GM21423 (cell line): ENCODE data around the gene PRSS53.
"Not testable (repeated sequence)": the region's sequence is repeated elsewhere in the genome, so short reads cannot be mapped to it uniquely, and the experiment has no call there.

Experiments
- ATAC-seq: cut with Tn5 transposase; IDR thresholded peaks from one replicate; pipeline ENCODE4 v1.9.1; 2021; ENCODE audit warnings: mild to moderate bottlenecking, moderate library complexity; ENCODE audit not compliant: unreplicated experiment

The PRSS53 gene

DNA sequence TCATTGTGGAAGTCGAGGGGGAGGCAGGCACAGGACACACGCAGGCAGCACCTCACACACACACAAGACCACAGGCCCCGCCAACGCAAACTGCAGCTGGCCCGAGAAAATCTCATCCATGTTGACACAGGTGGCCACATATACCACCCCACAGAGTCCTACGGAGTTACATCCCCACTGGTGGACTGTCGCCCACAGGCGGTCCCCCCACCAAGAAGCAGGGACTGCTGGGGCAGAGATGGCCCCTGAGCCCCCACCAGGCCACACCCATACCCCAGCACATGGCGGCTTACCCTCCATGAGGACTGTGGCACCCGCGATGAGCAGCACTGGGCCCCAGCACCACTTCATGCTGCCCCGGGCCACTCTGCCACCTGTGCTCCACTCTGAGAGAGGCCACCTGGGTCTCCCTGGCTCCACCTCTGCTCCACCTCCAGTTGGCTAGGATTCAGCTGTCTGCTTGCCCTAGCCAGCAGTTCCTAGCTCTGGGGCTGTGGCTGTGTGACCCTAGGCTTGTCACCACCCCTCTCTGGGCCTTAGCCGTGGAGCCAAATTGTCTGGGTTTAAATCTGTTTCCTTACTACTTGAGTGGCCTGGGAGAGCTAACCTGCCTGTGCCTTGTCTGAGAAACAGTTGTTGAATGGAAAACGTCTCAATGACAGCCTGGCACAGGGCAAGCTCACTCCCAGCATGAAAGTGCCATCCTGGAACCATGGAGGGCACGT, at the start of gene PRSS53:
Gene PRSS53 (minus strand): TSS at position 485 of the 725 bp plus-strand sequence. CDS start 134 bp downstream, at position 351.
- no peak for ATAC-seq

- ATAC-seq = not testable (repeated sequence)
These were observed 48.2 kb upstream of the PRSS53 start for GRCh38 chr16:31136822-31137499.

- ATAC-seq = no peak
These were observed 47.5 kb upstream of the PRSS53 start for GRCh38 chr16:31136287-31136662.

DNA sequence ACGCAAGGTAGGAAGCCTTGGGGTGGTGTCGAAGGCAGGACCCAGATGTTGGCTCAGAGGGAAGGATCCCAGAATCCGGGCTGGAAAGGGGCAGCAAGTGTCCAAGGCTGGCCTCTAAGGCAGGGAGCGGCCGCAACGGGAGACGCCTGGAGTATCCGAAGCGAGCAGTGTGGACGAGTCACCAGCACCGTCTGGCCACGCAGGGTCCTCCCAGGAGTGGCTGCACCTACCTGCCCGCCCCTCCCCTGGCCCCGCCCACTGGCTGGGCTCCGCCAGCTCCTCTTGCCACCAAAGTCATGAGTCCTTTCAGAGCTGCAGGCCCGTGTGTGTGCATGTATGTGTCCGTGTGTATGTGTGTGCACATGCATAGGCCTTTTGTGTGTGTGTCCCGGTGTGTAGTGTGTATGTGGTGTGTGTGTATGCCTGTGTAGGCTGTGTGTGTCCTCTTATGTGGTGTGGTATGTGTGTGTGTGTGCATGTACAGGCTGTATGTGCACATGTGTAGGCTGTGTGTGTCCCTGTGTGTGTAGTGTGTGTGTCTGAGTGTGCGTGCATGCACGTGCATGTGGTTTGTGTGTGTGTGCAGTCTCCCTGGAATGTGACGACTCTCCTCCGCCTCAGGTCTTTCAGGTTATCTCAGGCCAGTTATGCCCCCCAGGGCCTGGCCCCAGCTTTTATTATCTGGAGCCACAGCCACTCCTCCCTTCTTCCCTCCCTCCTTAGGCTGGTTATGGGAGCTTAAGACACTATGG, 47.0 kb upstream of the PRSS53 start, which contains the start of gene PRSS8:
Gene PRSS8 (minus strand): TSS at position 193 of the 752 bp plus-strand sequence. CDS start 229 bp downstream, outside the sequence.
- no peak for ATAC-seq

GRCh38 chr16:31134625-31135534, 46.1 kb upstream of the PRSS53 start:
- ATAC-seq = no peak

DNA sequence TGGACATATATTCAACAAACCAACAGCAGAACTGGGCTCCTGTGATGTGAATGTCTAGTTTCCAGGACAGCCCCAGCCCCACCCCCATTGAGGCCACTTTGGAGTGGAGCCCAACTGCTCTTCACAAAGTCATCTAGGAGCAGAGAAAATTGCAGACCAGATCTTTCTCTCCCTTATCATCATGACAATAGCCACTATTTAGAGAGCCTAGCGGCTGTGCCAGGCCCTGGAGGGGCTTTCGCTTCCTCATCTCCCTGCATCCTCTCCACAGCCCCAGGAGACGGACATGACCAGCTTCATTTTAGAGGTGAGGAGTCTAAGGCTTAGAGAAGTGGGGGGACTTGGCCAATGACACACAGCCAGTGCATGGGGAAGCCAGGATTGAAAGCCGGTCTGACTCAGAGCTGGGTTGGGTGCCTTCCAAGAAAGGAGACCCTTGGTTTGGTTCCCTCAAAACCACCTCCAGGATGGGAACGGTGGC, 45.4 kb upstream of the PRSS53 start:
- ATAC-seq = no peak

DNA sequence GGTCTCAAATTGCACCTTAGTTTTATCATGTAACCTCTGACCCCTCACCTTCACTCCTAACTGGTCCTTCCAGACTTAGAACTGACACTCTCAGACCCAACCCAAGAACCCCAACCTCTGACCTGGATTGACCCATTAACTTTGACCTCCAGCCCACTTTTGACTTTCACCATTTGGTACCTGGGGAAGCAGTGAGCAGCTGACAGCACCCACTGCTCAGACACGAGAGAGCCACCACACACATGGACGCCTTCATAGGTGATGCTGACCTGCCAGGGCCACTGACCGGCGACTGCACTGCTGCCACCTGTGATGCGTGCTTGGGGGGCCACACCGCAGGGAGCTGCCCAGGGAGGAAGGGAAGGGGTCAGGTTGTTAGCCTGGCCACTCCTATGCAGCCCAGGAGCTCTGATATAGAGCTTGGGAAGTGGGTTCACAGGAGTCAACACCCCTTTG, 44.3 kb upstream of the PRSS53 start:
- ATAC-seq = no peak

- ATAC-seq = no peak
These were observed 43.7 kb upstream of the PRSS53 start for GRCh38 chr16:31132303-31132979.

- no peak for ATAC-seq
These were observed 43.1 kb upstream of the PRSS53 start for GRCh38 chr16:31131841-31132271.

GRCh38 chr16:31131416-31131815, 42.7 kb upstream of the PRSS53 start:
- no peak for ATAC-seq

GRCh38 chr16:31130899-31131298, 42.2 kb upstream of the PRSS53 start:
- no peak for ATAC-seq

- no peak for ATAC-seq
These were observed 41.7 kb upstream of the PRSS53 start for GRCh38 chr16:31130336-31130891.

- no peak for ATAC-seq
These were observed 41.0 kb upstream of the PRSS53 start for GRCh38 chr16:31129568-31130335.

GRCh38 chr16:31128711-31129567, 40.2 kb upstream of the PRSS53 start:
- ATAC-seq = no peak

DNA sequence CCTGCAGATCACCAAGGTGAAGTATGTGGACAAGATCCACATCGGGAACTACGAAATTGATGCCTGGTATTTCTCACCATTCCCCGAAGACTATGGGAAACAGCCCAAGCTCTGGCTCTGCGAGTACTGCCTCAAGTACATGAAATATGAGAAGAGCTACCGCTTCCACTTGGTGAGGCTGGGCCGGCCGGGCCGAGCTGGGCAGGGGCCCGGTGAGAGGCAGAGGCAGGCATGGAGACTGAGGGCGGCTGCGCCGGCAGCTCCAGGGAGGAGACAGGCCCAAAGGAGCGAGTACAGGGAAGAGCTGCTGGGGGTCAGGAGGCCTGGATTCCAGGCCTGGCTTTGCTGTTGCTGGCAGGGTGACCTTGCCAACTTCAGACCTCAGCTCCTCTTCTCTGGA, 38.4 kb upstream of the PRSS53 start:
- ATAC-seq = no peak

DNA sequence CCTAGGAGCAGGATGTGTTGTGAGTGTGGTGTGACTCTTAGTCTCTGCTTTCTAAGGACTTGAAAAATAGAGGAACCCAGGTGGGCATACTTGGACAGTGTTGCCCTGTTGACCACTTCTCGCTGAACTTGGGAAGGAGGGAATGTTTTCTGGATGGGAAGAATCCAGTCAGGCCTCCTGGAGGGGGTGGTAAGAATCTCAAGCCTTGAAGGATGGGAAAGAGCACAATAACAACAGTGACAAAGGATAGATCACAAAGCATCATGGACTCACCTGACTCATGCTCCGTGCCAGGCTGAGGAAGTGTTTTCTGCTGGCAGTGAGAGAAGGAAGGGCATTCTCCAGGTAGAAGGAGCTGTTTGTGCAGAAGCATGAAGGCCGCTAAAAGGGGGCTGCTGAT, 37.1 kb upstream of the PRSS53 start:
- no peak for ATAC-seq

- ATAC-seq = no peak
These were observed 31.4 kb upstream of the PRSS53 start for GRCh38 chr16:31120129-31120528.
